ENCODE measurements around the gene LIAS. TPM values are rescaled to one million over a fixed set of nuclear protein-coding genes. Genes with fewer than 3 reads are reported as not detected.
"Not testable (repeated sequence)": the region's sequence is repeated elsewhere in the genome, so short reads cannot be mapped to it uniquely, and the experiment has no call there.

LIAS gene
- total RNA-seq, 4 donors from 2014 or later: 2.6 to 27.3 (median 13.0) TPM

DNA sequence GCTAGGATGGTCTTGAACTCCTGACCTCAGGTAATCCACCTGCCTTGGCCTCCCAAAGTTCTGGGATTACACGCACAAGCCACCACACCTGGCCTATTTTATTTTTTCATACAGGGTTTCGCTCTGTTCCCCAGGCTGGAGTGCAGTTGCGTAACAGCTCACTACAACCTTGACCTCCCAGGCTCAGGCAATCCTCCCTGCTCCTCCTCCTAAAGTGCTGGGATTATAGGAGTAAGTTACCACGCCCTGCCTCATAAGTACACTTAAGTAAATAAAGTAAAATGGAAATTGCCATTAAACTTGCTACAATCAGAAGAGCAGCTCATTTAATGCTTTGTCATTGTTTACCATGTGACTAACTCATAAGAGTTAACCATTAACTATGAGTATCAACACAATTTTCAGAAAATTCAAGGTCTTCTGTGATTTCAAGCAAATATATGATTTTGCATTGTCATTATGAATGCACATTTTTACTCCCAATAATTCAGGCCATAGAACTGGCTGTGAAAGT is 56.1 kb downstream of the LIAS start:
- Histone ChIP-seq H3K9me3 (no peaks in the 10 kb centered on the region), H3K4me1 (peaks cover 0 to 25% (median 7%) of the 10 kb centered on the region in 4 donors), H3K4me3 (no peak overlapping the region), H3K27me3 (no peaks in the 10 kb centered on the region), H3K36me3 (peaks cover 0 to 35% (median 16%) of the 10 kb centered on the region in 4 donors), H3K27ac (peak overlapping the region; percentile 64 to 79 (median 76))
- intact Hi-C loops (cut with DNase I; ENCODE audit: low total_unique reads) (no loop called here), in situ Hi-C loops (cut with MboI; ENCODE audit: low pct_ligation_motif_present in 1 of 4, low pct_unique_long_range_greater_than_20kb in 1 of 4, low sequenced_read_pairs in 3 of 4) (no loop called here)
- TF ChIP-seq EP300 (IDR thresholded peaks at IDR 0.05; ENCODE audit: low read depth) (peak; percentile 43), POLR2A (IDR thresholded peaks at IDR 0.05) (no peak), POLR2AphosphoS5 (IDR thresholded peaks at IDR 0.05) (peak in 2 of 3 donors; percentile 51 to 70)
- 25 to 53% methylated on average over 3 to 4 of the region's 4 CpGs for WGBS, 2 donors (ENCODE audit: low coverage in 1 of 2)
- DNase-seq: peak; percentile 80

- DNase-seq; in situ Hi-C loops (cut with MboI; ENCODE audit: low pct_ligation_motif_present in 1 of 4, low pct_unique_long_range_greater_than_20kb in 1 of 4, low sequenced_read_pairs in 3 of 4); H3K4me3 ChIP-seq; H3K27me3 ChIP-seq; intact Hi-C loops (cut with DNase I; ENCODE audit: low total_unique reads); H3K9me3 ChIP-seq: not testable (repeated sequence)
- 96 to 97% methylated on average over 10 to 14 of the region's 14 CpGs for WGBS, 2 donors (ENCODE audit: low coverage in 1 of 2)
- Histone ChIP-seq H3K36me3 (peaks cover 0 to 30% (median 15%) of the 10 kb centered on the region in 4 donors), H3K4me1 (peaks cover 0 to 25% (median 7%) of the 10 kb centered on the region in 4 donors), H3K27ac (peak overlapping the region; percentile 47 to 79 (median 64))
Observed at GRCh38 chr4:39515669-39516401, 57.0 kb downstream of the LIAS start.

- in situ Hi-C loops (cut with MboI; ENCODE audit: low pct_ligation_motif_present in 1 of 4, low pct_unique_long_range_greater_than_20kb in 1 of 4, low sequenced_read_pairs in 3 of 4): no loop called here
- Histone ChIP-seq H3K36me3 (peaks cover 0 to 33% (median 13%) of the 10 kb centered on the region in 4 donors), H3K27me3 (no peaks in the 10 kb centered on the region), H3K27ac (peak overlapping the region; percentile 10 to 79 (median 58)), H3K9me3 (no peaks in the 10 kb centered on the region), H3K4me3 (no peak overlapping the region), H3K4me1 (peaks cover 0 to 25% (median 7%) of the 10 kb centered on the region in 4 donors)
- DNase-seq: no peak
- intact Hi-C loops (cut with DNase I; ENCODE audit: low total_unique reads): no loop called here
- 94% methylated on average over 2 of the region's 2 CpGs for WGBS, 2 donors (ENCODE audit: low coverage in 1 of 2)
- TF ChIP-seq EP300 (IDR thresholded peaks at IDR 0.05; ENCODE audit: low read depth) (no peak), POLR2AphosphoS5 (IDR thresholded peaks at IDR 0.05) (no peak), CTCF (IDR thresholded peaks at IDR 0.05) (no peak), POLR2A (IDR thresholded peaks at IDR 0.05) (no peak)
Observed at GRCh38 chr4:39516407-39516966, 57.6 kb downstream of the LIAS start.

DNA sequence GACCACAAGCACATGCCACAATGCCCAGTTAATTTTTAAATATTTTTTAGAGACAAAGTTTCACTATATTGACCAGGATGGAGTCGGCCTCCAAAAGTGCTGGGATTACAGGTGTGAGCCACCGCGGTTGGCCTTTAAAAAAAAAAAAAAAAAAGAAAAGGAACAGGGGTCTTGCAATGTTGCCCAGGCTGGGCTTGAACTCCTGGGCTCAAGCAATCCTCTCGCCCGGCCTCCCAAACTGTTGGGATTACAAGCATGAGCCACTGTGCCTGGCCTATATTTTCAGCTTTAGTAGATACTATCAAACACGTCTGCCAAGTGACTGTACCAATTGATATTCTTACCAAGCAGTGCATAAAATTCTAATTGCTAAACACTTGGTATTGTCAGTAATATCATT is 59.6 kb downstream of the LIAS start:
- in situ Hi-C loops (cut with MboI; ENCODE audit: low pct_ligation_motif_present in 1 of 4, low pct_unique_long_range_greater_than_20kb in 1 of 4, low sequenced_read_pairs in 3 of 4) (no loop called here), intact Hi-C loops (cut with DNase I; ENCODE audit: low total_unique reads) (no loop called here)
- H3K4me1 ChIP-seq: peaks cover 0 to 36% (median 10%) of the 10 kb centered on the region in 4 donors
- no peak for DNase-seq
- no peaks in the 10 kb centered on the region for H3K9me3 ChIP-seq
- 97% methylated on average over 3 to 6 of the region's 6 CpGs for WGBS, 2 donors (ENCODE audit: low coverage in 1 of 2)
- H3K27me3 ChIP-seq: no peaks in the 10 kb centered on the region
- TF ChIP-seq EP300 (IDR thresholded peaks at IDR 0.05; ENCODE audit: low read depth) (no peak), POLR2AphosphoS5 (IDR thresholded peaks at IDR 0.05) (no peak), CTCF (IDR thresholded peaks at IDR 0.05) (no peak), POLR2A (IDR thresholded peaks at IDR 0.05) (no peak)
- no peak overlapping the region for H3K4me3 ChIP-seq
- no peak overlapping the region for H3K27ac ChIP-seq
- H3K36me3 ChIP-seq: peaks cover 0 to 22% (median 8%) of the 10 kb centered on the region in 4 donors

DNA sequence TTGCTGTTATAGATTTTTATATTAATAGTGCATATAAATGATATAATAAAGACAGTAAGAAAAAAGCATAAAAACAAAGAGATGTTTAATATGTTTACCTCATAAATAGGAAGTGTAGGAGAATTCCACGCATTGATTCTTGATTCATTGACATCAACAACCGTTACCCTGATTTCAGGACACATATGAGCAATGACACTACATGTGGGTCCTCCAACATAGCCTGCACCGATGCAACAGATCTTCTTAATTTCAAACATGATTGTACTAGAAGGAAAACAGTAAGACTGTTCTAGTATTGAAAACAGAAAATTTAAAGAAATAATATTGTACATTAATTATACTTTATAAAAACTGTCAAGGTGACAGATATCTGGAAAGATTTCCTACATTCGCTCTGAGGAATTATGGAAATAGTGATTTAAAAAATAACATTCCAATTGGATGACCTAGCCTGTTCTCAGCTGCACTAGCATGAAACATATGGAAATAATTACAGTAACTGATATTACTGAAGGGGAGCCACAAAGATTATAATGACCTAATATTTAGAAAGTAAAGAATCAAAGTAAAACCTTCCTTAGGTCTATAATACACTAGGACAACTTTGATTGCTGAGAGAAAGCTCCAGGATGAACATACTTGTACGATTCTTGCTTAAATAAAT is 62.5 kb downstream of the LIAS start:
- no peaks in the 10 kb centered on the region for H3K27me3 ChIP-seq
- no peak for DNase-seq
- WGBS, 2 donors (ENCODE audit: low coverage in 1 of 2): 74 to 83% methylated on average over 5 of the region's 5 CpGs
- H3K9me3 ChIP-seq: no peaks in the 10 kb centered on the region
- in situ Hi-C loops (cut with MboI; ENCODE audit: low pct_ligation_motif_present in 1 of 4, low pct_unique_long_range_greater_than_20kb in 1 of 4, low sequenced_read_pairs in 3 of 4): no loop called here
- H3K36me3 ChIP-seq: peaks cover 0 to 17% (median 5%) of the 10 kb centered on the region in 4 donors
- intact Hi-C loops (cut with DNase I; ENCODE audit: low total_unique reads): no loop called here
- H3K27ac ChIP-seq: peak overlapping the region in 1 of 4 donors; percentile 55
- peaks cover 0 to 42% (median 10%) of the 10 kb centered on the region in 4 donors for H3K4me1 ChIP-seq
- no peak for TF ChIP-seq POLR2A (IDR thresholded peaks at IDR 0.05)
- no peak for TF ChIP-seq CTCF (IDR thresholded peaks at IDR 0.05)
- no peak for TF ChIP-seq POLR2AphosphoS5 (IDR thresholded peaks at IDR 0.05)
- no peak for TF ChIP-seq EP300 (IDR thresholded peaks at IDR 0.05; ENCODE audit: low read depth)
- no peak overlapping the region for H3K4me3 ChIP-seq

Measured in transverse colon (tissue), 4 donors.